HepG2 (cell line): ENCODE measurements around the gene FUT1. TPM values are rescaled to one million over a fixed set of nuclear protein-coding genes. Genes with fewer than 3 reads are reported as not detected.

Source experiments
- AGO1 ChIP-seq: fragments of 200-400 bp; formaldehyde crosslinking; IDR thresholded peaks from 2 replicates; pipeline ENCODE4 v1.6.1; 2017; ENCODE audit warnings: mild to moderate bottlenecking, low read depth, low read length, moderate library complexity; ENCODE audit not compliant: poor library complexity, severe bottlenecking
- ARID5B ChIP-seq: IDR thresholded peaks from 2 replicates; pipeline ENCODE4 v1.4.0; 2020; ENCODE audit warnings: mild to moderate bottlenecking, missing genetic modification reagents
- ARNTL ChIP-seq: sonication (generic); formaldehyde crosslinking; IDR thresholded peaks from 2 replicates; pipeline ENCODE4 v1.4.0; 2020; ENCODE audit warnings: mild to moderate bottlenecking, missing genetic modification reagents
- CBFB ChIP-seq: sonication (generic); formaldehyde crosslinking; IDR thresholded peaks from 2 replicates; pipeline ENCODE4 v1.4.0; 2020; ENCODE audit warnings: missing genetic modification reagents
- CBX1 ChIP-seq: IDR thresholded peaks from one replicate; pipeline ENCODE4 v1.6.1; 2016; ENCODE audit warnings: antibody characterized with exemption, low read depth
- KDM2A ChIP-seq: sonication (generic); formaldehyde crosslinking; IDR thresholded peaks from 2 replicates; pipeline ENCODE4 v1.4.0; 2020; ENCODE audit warnings: low read depth, missing genetic modification reagents, borderline replicate concordance
- MIER3 ChIP-seq: IDR thresholded peaks from 2 replicates; pipeline ENCODE4 v1.6.1; 2016; ENCODE audit warnings: missing compliant biosample characterization, borderline replicate concordance
- ZBTB25 ChIP-seq: IDR thresholded peaks from 2 replicates; pipeline ENCODE4 v1.6.1; 2018; ENCODE audit warnings: missing genetic modification reagents
- ZFP62 ChIP-seq: sonication (generic); formaldehyde crosslinking; IDR thresholded peaks from 2 replicates; pipeline ENCODE4 v1.4.0; 2020; ENCODE audit warnings: missing genetic modification reagents
- ZFP90 ChIP-seq: sonication (generic); formaldehyde crosslinking; IDR thresholded peaks from 2 replicates; pipeline ENCODE4 v1.8.0; 2022; ENCODE audit warnings: missing genetic modification reagents, mild to moderate bottlenecking, inconsistent platforms, borderline replicate concordance
- ZNF10 ChIP-seq: sonication (generic); formaldehyde crosslinking; IDR thresholded peaks from 2 replicates; pipeline ENCODE4 v1.4.0; 2020; ENCODE audit warnings: mild to moderate bottlenecking, low read depth, missing genetic modification reagents, borderline replicate concordance
- ZNF275 ChIP-seq: sonication (generic); formaldehyde crosslinking; IDR thresholded peaks from 2 replicates; pipeline ENCODE4 v1.8.0; 2022; ENCODE audit warnings: missing genetic modification reagents, mild to moderate bottlenecking, inconsistent platforms, borderline replicate concordance
- ZNF598 ChIP-seq: sonication (generic); formaldehyde crosslinking; IDR thresholded peaks from 2 replicates; pipeline ENCODE4 v1.5.1; 2020; ENCODE audit warnings: mild to moderate bottlenecking, missing genetic modification reagents, borderline replicate concordance
- ZNF644 ChIP-seq: IDR thresholded peaks from 2 replicates; pipeline ENCODE4 v1.6.1; 2016; ENCODE audit warnings: low read depth
- ZUFSP ChIP-seq: sonication (generic); formaldehyde crosslinking; IDR thresholded peaks from 2 replicates; pipeline ENCODE4 v1.9.0; 2021; ENCODE audit warnings: missing genetic modification reagents, mild to moderate bottlenecking, borderline replicate concordance
- polyA plus RNA-seq, 8 experiments: library from polyadenylated mRNA; depleted of rRNA in 3 of 8; stranded (reverse) in 7 of 8; unstranded in 1 of 8; fragments of >200 nt; fragmentation: Illumina TruSeq in 4 of 8; extraction: Trizol in 4 of 8; gene quantifications; 2 replicates each; pipeline versions ENCODE4 v1.2.1 to v1.2.3, GENCODE V29; 2011 to 2016; ENCODE audit warnings: low read depth in 4 of 8, missing spikeins in 1 of 8, mixed read lengths in 1 of 8; ENCODE audit not compliant: insufficient read depth in 1 of 8
- total RNA-seq, 5 experiments: library from RNA; depleted of rRNA; stranded (reverse); fragments of >200 nt; fragmentation: Illumina TruSeq; extraction: Trizol; gene quantifications; 2 replicates each; pipeline ENCODE4 v1.2.3, GENCODE V29; 2016; ENCODE audit warnings: low read depth in 1 of 5
- TF ChIP-seq, protein P1 (sequence below): sonication (generic); formaldehyde crosslinking; IDR thresholded peaks from 2 replicates; pipeline ENCODE4 v1.4.0; 2020; ENCODE audit warnings: mild to moderate bottlenecking, missing genetic modification reagents
- TF ChIP-seq, protein P2 (sequence below): sonication (generic); formaldehyde crosslinking; IDR thresholded peaks from 2 replicates; pipeline ENCODE4 v1.5.0; 2020; ENCODE audit warnings: missing genetic modification reagents

The FUT1 gene
- total and polyA plus RNA-seq, 2 of the 13 experiments (the other 11 are each of a cell fraction or from before 2014, with no cell fraction given), result 0.07 to 1.1 TPM

DNA sequence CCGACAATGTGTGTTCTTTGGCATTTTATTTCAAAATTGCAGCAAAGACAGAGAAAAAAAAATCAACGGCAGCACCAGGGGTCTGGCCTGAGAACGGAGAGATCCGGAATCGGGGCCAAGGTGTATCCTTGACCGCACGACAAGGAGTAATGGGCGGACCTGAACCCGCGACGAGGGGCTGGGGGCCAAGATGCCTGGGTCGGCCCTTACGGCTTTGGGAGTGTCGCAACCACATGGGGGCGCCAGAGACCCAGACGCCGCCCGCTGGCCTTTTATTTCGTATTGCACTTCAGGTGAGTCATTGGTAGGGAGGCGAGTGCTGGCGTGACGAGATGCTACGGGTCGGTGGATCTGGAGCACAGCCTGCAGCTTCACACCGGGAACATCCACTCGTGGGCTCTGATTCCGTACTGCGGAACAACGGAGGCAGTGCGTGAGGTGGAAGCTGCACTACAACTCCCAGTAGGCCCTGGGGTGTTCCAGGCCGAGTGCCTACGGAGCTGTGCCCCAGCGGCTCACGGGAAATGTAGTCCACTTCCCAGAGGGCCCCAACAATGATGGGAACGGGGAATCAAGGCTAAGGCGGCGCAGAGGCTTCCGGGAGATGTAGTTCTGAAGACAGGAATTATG is 42.7 kb upstream of the FUT1 start (continued):
- TF ChIP-seq ARID5B (CRISPR knock-in tag) (0 out of 2 replicates have a peak, but pooled peaks have one; percentile 15), CBFB (peak; percentile 62; the same call in 1 of the 2 replicates), ZFP62 (CRISPR knock-in tag) (no peak), ZNF644 (CRISPR knock-in tag) (no peak), ARNTL (CRISPR knock-in tag) (no peak), ZFP90 (CRISPR knock-in tag) (no peak), ZBTB25 (CRISPR knock-in tag) (no peak), ZNF598 (CRISPR knock-in tag) (no peak), ZUFSP (CRISPR knock-in tag) (no peak), ZNF275 (CRISPR knock-in tag) (no peak), CBX1 (no peak), ZNF10 (CRISPR knock-in tag) (no peak), KDM2A (peak; percentile 76), MIER3 (CRISPR knock-in tag) (peak; percentile 51; the same call in 1 of the 2 replicates), AGO1 (no peak)
- TF ChIP-seq, protein P1, sequence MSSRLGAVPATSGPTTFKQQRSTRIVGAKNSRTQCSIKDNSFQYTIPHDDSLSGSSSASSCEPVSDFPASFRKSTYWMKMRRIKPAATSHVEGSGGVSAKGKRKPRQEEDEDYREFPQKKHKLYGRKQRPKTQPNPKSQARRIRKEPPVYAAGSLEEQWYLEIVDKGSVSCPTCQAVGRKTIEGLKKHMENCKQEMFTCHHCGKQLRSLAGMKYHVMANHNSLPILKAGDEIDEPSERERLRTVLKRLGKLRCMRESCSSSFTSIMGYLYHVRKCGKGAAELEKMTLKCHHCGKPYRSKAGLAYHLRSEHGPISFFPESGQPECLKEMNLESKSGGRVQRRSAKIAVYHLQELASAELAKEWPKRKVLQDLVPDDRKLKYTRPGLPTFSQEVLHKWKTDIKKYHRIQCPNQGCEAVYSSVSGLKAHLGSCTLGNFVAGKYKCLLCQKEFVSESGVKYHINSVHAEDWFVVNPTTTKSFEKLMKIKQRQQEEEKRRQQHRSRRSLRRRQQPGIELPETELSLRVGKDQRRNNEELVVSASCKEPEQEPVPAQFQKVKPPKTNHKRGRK (CRISPR knock-in tag), result no peak
- TF ChIP-seq, protein P2, sequence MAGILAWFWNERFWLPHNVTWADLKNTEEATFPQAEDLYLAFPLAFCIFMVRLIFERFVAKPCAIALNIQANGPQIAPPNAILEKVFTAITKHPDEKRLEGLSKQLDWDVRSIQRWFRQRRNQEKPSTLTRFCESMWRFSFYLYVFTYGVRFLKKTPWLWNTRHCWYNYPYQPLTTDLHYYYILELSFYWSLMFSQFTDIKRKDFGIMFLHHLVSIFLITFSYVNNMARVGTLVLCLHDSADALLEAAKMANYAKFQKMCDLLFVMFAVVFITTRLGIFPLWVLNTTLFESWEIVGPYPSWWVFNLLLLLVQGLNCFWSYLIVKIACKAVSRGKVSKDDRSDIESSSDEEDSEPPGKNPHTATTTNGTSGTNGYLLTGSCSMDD (CRISPR knock-in tag), result no peak
